Right atrium auricular region (tissue), 2 donors: ENCODE measurements around the gene ZRANB3. TPM values are rescaled to one million over a fixed set of nuclear protein-coding genes. Genes with fewer than 3 reads are reported as not detected.
"Not testable (repeated sequence)": the region's sequence is repeated elsewhere in the genome, so short reads cannot be mapped to it uniquely, and the experiment has no call there.

ENCODE experiments used
- DNase-seq: peaks from one replicate; pipeline ENCODE4 v3.0.0-alpha.2; 2019; ENCODE audit warnings: low spot score
- H3K27ac ChIP-seq, 2 donors: fragments of 200-600 bp; sonication (generic); 1 replicate in 1 of 2; 2 replicates in 1 of 2; pipeline ENCODE4 v1.5.1; 2016 to 2019
- H3K27me3 ChIP-seq, 2 donors: fragments of 200-600 bp; sonication (generic); one replicate each; pipeline versions ENCODE4 v1.5.1 to v1.6.0; 2017 to 2019
- H3K36me3 ChIP-seq: fragments of 200-600 bp; sonication (generic); one replicate; pipeline ENCODE4 v1.5.1; 2016
- H3K4me1 ChIP-seq, 2 donors: fragments of 200-600 bp; sonication (generic); one replicate each; pipeline versions ENCODE4 v1.5.1 to v1.6.0; 2017 to 2019
- H3K4me3 ChIP-seq, 2 donors: fragments of 200-600 bp; sonication (generic); 1 replicate in 1 of 2; 2 replicates in 1 of 2; pipeline ENCODE4 v1.5.1; 2017 to 2019; ENCODE audit warnings: mild to moderate bottlenecking in 1 of 2, moderate library complexity in 1 of 2
- H3K9me3 ChIP-seq, 2 donors: fragments of 200-600 bp; sonication (generic); one replicate each; pipeline ENCODE4 v1.5.1; 2019
- CTCF ChIP-seq, 2 donors: fragments of 200-600 bp; sonication (generic); IDR thresholded peaks; one replicate each; pipeline ENCODE4 v1.5.1; 2019; ENCODE audit warnings: antibody characterized with exemption in 2 of 2
- total RNA-seq, 2 donors: library from RNA; depleted of rRNA; stranded (reverse); fragments of >200 nt; gene quantifications; one replicate each; pipeline ENCODE4 v1.1.0, GENCODE V29; 2016

Gene ZRANB3
- total RNA-seq, 2 donors from 2014 or later: 1.6 to 2.3 TPM

DNA sequence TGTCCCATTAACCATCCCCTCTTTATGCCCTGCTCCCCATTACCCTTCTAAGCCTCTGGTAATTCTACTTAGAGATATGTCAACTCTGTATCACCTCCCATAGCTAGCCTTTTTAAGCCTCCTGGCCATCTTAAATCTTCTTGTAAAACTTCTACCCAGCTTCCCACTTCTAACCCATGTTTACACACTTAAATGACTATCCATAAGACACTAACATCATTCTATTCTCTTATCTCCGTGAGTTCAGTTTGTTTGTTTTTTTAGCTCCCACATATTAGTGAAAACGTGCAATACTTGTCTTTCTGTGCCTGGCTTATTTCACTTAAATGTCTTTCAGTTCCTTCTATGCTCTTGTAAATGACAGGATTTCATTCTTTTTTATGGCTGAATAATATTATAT is 436.5 kb downstream of the ZRANB3 start:
- Histone ChIP-seq H3K27me3 (no peaks in the 10 kb centered on the region), H3K9me3 (no peaks in the 10 kb centered on the region), H3K27ac (no peak overlapping the region), H3K4me1 (no peaks in the 10 kb centered on the region), H3K4me3 (no peak overlapping the region), H3K36me3 (peaks cover 13% of the 10 kb centered on the region)
- no peak for DNase-seq
- no peak for TF ChIP-seq CTCF (IDR thresholded peaks at IDR 0.05)

GRCh38 chr2:135093670-135094330 is 437.2 kb downstream of the ZRANB3 start:
- TF ChIP-seq CTCF (IDR thresholded peaks at IDR 0.05): no peak
- DNase-seq: no peak
- Histone ChIP-seq H3K9me3 (peaks cover 0 to 7% of the 10 kb centered on the region in 2 donors), H3K4me1 (no peaks in the 10 kb centered on the region), H3K4me3 (no peak overlapping the region), H3K27me3 (no peaks in the 10 kb centered on the region), H3K36me3 (peaks cover 13% of the 10 kb centered on the region), H3K27ac (no peak overlapping the region)

GRCh38 chr2:135093193-135093592 is 437.8 kb downstream of the ZRANB3 start:
- no peak overlapping the region for H3K4me3 ChIP-seq
- no peak for DNase-seq
- H3K9me3 ChIP-seq: peaks cover 0 to 7% of the 10 kb centered on the region in 2 donors
- H3K4me1 ChIP-seq: no peaks in the 10 kb centered on the region
- no peak overlapping the region for H3K27ac ChIP-seq
- peaks cover 13% of the 10 kb centered on the region for H3K36me3 ChIP-seq
- no peaks in the 10 kb centered on the region for H3K27me3 ChIP-seq
- no peak for TF ChIP-seq CTCF (IDR thresholded peaks at IDR 0.05)

DNA sequence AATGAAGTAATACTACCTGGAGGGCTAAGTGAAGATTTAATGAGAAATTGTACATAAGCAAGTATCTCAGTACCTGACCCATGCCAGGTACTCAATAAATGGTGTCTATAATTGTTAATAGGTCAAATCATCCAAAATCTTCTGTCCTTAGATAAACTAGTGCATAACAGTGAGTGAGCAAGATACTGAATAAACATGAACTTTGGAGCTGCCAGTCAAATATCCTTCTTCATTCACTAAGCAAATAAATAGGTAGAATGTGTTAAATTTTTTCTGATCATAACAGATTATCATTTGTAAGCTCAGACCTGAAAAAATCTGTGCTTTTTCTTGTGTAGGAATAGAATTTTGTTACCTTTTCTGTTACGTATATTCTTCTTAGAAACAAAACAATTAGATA is 439.3 kb downstream of the ZRANB3 start:
- TF ChIP-seq CTCF (IDR thresholded peaks at IDR 0.05): no peak
- no peaks in the 10 kb centered on the region for H3K27me3 ChIP-seq
- no peak for DNase-seq
- peaks cover 0 to 7% of the 10 kb centered on the region in 2 donors for H3K9me3 ChIP-seq
- H3K27ac ChIP-seq: no peak overlapping the region
- peaks cover 13% of the 10 kb centered on the region for H3K36me3 ChIP-seq
- no peaks in the 10 kb centered on the region for H3K4me1 ChIP-seq
- H3K4me3 ChIP-seq: no peak overlapping the region

- not testable (repeated sequence) for H3K27me3 ChIP-seq, H3K9me3 ChIP-seq, H3K4me3 ChIP-seq, H3K27ac ChIP-seq, H3K4me1 ChIP-seq, DNase-seq
- peaks cover 10% of the 10 kb centered on the region for H3K36me3 ChIP-seq
Observed at GRCh38 chr2:135089597-135089996, 441.4 kb downstream of the ZRANB3 start.

Other genes starting within 250 kb of the ZRANB3 start
- 10 to 100 TPM; 12.1 to 14.3 TPM for gene R3HDM1, start 266 bp upstream of the ZRANB3 start, total RNA-seq
- 10 to 100 TPM; 37.5 to 48.7 TPM for gene UBXN4, start 210.6 kb upstream of the ZRANB3 start, total RNA-seq